Vagina (tissue), 2 donors: ENCODE results near the gene CLEC18A.

Source experiments
- POLR2A ChIP-seq, 2 donors: fragments of 450-650 bp; IDR thresholded peaks; one replicate each; pipeline ENCODE4 v1.6.1; 2017; ENCODE audit warnings: antibody characterized with exemption in 2 of 2, mild to moderate bottlenecking in 2 of 2, moderate library complexity in 2 of 2
- POLR2AphosphoS5 ChIP-seq, 2 donors: sonication (generic); formaldehyde crosslinking; IDR thresholded peaks; one replicate each; pipeline ENCODE4 v1.9.0; 2017; ENCODE audit warnings: antibody characterized with exemption in 2 of 2, mild to moderate bottlenecking in 2 of 2, low read depth in 1 of 2; ENCODE audit not compliant: insufficient read depth in 1 of 2
- TF ChIP-seq, protein P1 (sequence below), 3 experiments: fragments of 450-650 bp in 2 of 3; fragments of 200-600 bp in 1 of 3; sonication (generic) in 1 of 3; IDR thresholded peaks; one replicate each; pipeline ENCODE4 v1.5.1; 2017 to 2019; ENCODE audit warnings: antibody characterized with exemption in 3 of 3, mild to moderate bottlenecking in 2 of 3, moderate library complexity in 2 of 3

DNA sequence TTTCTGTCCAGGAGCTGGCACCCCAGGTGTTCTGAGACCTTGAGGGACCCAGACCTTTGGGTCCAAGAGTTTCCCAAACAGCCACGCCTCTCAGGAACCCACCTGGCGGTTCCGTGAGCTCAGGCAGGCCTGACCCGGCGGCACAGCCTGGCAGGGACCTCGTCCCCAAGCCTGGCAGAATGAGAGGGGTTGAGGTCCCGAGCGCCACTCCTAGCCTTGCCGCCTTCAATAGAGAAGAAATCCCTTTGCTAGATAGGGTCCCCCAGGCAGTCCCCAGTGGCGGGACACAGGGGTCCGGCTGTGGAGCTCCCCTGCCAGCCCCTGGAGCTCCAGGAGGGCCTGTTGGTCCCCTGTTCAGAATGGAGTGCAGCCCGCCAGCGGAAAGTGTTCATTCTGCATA is 10.5 kb upstream of the CLEC18A start:
- no peak for TF ChIP-seq POLR2A (IDR thresholded peaks at IDR 0.05)
- TF ChIP-seq, protein P1, sequence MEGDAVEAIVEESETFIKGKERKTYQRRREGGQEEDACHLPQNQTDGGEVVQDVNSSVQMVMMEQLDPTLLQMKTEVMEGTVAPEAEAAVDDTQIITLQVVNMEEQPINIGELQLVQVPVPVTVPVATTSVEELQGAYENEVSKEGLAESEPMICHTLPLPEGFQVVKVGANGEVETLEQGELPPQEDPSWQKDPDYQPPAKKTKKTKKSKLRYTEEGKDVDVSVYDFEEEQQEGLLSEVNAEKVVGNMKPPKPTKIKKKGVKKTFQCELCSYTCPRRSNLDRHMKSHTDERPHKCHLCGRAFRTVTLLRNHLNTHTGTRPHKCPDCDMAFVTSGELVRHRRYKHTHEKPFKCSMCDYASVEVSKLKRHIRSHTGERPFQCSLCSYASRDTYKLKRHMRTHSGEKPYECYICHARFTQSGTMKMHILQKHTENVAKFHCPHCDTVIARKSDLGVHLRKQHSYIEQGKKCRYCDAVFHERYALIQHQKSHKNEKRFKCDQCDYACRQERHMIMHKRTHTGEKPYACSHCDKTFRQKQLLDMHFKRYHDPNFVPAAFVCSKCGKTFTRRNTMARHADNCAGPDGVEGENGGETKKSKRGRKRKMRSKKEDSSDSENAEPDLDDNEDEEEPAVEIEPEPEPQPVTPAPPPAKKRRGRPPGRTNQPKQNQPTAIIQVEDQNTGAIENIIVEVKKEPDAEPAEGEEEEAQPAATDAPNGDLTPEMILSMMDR (IDR thresholded peaks at IDR 0.05): no peak
- TF ChIP-seq POLR2AphosphoS5 (IDR thresholded peaks at IDR 0.05; ENCODE audit: insufficient read depth in 1 of 2, low read depth in 1 of 2): no peak
